ENCODE measurements around the gene ADGB. TPM values are rescaled to one million over a fixed set of nuclear protein-coding genes. Genes with fewer than 3 reads are reported as not detected.
A peak's percentile ranks its signal among the peaks of the same experiment; 100 is the strongest.

ADGB gene
- total and polyA plus RNA-seq, 9 of the 15 experiments (the other 6 are each of a cell fraction or from before 2014, with no cell fraction given), result not detected

- TF ChIP-seq NONO (IDR thresholded peaks at IDR 0.05; ENCODE audit: low read depth in 2 of 2, low read length in 1 of 2), result 0 out of 4 replicates have a peak, but pooled peaks of 1 of the 2 experiments have one; percentile 7
- TF ChIP-seq ARID1B (IDR thresholded peaks at IDR 0.05), result peak; percentile 58
- TF ChIP-seq, protein P1, sequence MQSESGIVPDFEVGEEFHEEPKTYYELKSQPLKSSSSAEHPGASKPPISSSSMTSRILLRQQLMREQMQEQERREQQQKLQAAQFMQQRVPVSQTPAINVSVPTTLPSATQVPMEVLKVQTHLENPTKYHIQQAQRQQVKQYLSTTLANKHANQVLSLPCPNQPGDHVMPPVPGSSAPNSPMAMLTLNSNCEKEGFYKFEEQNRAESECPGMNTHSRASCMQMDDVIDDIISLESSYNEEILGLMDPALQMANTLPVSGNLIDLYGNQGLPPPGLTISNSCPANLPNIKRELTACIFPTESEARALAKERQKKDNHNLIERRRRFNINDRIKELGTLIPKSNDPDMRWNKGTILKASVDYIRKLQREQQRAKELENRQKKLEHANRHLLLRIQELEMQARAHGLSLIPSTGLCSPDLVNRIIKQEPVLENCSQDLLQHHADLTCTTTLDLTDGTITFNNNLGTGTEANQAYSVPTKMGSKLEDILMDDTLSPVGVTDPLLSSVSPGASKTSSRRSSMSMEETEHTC (IDR thresholded peaks at IDR 0.05), result 0 out of 2 replicates have a peak, but pooled peaks have one; percentile 30
- TF ChIP-seq PKNOX1 (IDR thresholded peaks at IDR 0.05), result 0 out of 2 replicates have a peak, but pooled peaks have one; percentile 13
- peak; percentile 56 for TF ChIP-seq RBFOX2 (IDR thresholded peaks at IDR 0.05; ENCODE audit: low read depth, low read length)
- peak; percentile 70 for TF ChIP-seq SMAD4 (CRISPR knock-in tag; conservative IDR thresholded peaks at IDR 0.05)
- TF ChIP-seq KDM1A (IDR thresholded peaks at IDR 0.05), result peak; percentile 48 to 52; a peak in 2 of 4 replicates
- peak; percentile 76 for TF ChIP-seq POLR2A (conservative IDR thresholded peaks at IDR 0.05)
- peak; percentile 76 for TF ChIP-seq HDAC2 (IDR thresholded peaks at IDR 0.05)
- peak; percentile 43; the same call in 1 of the 2 replicates for TF ChIP-seq PML (IDR thresholded peaks at IDR 0.05; ENCODE audit: low read length)
- TF ChIP-seq TCF3 (CRISPR knock-in tag; IDR thresholded peaks at IDR 0.05), result peak; percentile 48
- TF ChIP-seq ZNF316 (IDR thresholded peaks at IDR 0.05), result peak; percentile 46; the same call in 1 of the 2 replicates
- TF ChIP-seq ZNF407 (IDR thresholded peaks at IDR 0.05; ENCODE audit: low read depth), result peak; percentile 43; the same call in 1 of the 2 replicates
Observed at GRCh38 chr6:146854521-146855255, 255.9 kb downstream of the ADGB start (continued).
